ENCODE data around the gene TAX1BP3.

GRCh38 chr17:3663102-3664011 is 5.0 kb downstream of the TAX1BP3 start:
- no peak for TF ChIP-seq CTCF (IDR thresholded peaks at IDR 0.05)
- no peak for TF ChIP-seq EP300 (IDR thresholded peaks at IDR 0.05)

Measured in tibial nerve (tissue), 4 donors.